IMR-90 (cell line): ENCODE results near the gene HSPA12A.

Experiments used
- CEBPB ChIP-seq: IDR thresholded peaks from 2 replicates; pipeline ENCODE4 v1.6.1; 2012; ENCODE audit warnings: low read depth, low read length, improper control_type of control experiment
- MAFK ChIP-seq: IDR thresholded peaks from 2 replicates; pipeline ENCODE4 v1.6.1; 2012; ENCODE audit warnings: low read depth, low read length, improper control_type of control experiment
- MAZ ChIP-seq: IDR thresholded peaks from 2 replicates; pipeline ENCODE4 v1.6.1; 2012; ENCODE audit warnings: low read depth, mild to moderate bottlenecking, low read length, improper control_type of control experiment, moderate library complexity, borderline replicate concordance
- POLR2A ChIP-seq: IDR thresholded peaks from 2 replicates; pipeline ENCODE4 v1.6.1; 2012; ENCODE audit warnings: mild to moderate bottlenecking, low read depth, low read length
- RAD21 ChIP-seq: IDR thresholded peaks from 2 replicates; pipeline ENCODE4 v1.6.1; 2012; ENCODE audit warnings: low read length, improper control_type of control experiment
- RCOR1 ChIP-seq: IDR thresholded peaks from 2 replicates; pipeline ENCODE4 v1.6.1; 2012; ENCODE audit warnings: mild to moderate bottlenecking, low read length, improper control_type of control experiment; ENCODE audit not compliant: insufficient replicate concordance
- SMC3 ChIP-seq: fragments of 150-350 bp; IDR thresholded peaks from 2 replicates; pipeline ENCODE4 v1.6.1; 2016; ENCODE audit warnings: low read depth, mild to moderate bottlenecking, antibody characterized with exemption, low read length, moderate library complexity
- TF ChIP-seq, protein P1 (sequence below): conservative IDR thresholded peaks from 2 replicates; pipeline ENCODE4 v1.5.1; 2012; ENCODE audit warnings: mild to moderate bottlenecking, low read depth, low read length, improper control_type of control experiment
- TF ChIP-seq, protein P2 (sequence below): fragments of 150-350 bp; IDR thresholded peaks from 2 replicates; pipeline ENCODE4 v1.6.1; 2017; ENCODE audit warnings: mild to moderate bottlenecking, antibody characterized with exemption, low read length, low read depth

DNA sequence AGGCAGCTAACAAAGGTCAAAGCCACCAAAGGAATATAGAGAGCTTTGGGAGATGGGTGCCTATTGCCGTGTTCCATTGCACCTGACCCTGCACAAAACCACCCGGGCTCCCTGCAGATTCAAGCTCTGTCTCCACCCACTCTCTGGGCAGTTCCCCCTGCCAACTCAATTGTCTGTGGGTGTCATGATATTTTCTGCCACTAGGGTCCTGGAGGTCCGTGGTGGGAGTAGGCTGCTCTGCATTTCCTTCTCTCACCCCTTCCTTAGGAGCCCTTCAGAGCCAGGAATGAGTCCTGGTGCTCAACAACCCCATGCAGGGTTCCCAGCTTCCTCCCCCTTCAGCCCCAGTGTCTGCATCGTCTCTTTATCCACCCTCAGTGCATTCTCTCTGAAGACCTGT, 87.5 kb downstream of the HSPA12A start:
- no peak for TF ChIP-seq POLR2A
- TF ChIP-seq, protein P1, sequence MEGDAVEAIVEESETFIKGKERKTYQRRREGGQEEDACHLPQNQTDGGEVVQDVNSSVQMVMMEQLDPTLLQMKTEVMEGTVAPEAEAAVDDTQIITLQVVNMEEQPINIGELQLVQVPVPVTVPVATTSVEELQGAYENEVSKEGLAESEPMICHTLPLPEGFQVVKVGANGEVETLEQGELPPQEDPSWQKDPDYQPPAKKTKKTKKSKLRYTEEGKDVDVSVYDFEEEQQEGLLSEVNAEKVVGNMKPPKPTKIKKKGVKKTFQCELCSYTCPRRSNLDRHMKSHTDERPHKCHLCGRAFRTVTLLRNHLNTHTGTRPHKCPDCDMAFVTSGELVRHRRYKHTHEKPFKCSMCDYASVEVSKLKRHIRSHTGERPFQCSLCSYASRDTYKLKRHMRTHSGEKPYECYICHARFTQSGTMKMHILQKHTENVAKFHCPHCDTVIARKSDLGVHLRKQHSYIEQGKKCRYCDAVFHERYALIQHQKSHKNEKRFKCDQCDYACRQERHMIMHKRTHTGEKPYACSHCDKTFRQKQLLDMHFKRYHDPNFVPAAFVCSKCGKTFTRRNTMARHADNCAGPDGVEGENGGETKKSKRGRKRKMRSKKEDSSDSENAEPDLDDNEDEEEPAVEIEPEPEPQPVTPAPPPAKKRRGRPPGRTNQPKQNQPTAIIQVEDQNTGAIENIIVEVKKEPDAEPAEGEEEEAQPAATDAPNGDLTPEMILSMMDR, result no peak
- TF ChIP-seq MAFK, result no peak
- TF ChIP-seq MAZ, result no peak
- TF ChIP-seq CEBPB, result no peak
- no peak for TF ChIP-seq SMC3
- TF ChIP-seq, protein P2, sequence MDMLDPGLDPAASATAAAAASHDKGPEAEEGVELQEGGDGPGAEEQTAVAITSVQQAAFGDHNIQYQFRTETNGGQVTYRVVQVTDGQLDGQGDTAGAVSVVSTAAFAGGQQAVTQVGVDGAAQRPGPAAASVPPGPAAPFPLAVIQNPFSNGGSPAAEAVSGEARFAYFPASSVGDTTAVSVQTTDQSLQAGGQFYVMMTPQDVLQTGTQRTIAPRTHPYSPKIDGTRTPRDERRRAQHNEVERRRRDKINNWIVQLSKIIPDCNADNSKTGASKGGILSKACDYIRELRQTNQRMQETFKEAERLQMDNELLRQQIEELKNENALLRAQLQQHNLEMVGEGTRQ, result no peak
- no peak for TF ChIP-seq RCOR1
- no peak for TF ChIP-seq RAD21
